Nephron (organoid): ENCODE data around the gene KCTD17.

Experiments used
- H3K27ac Mint-ChIP-seq, 3 experiments: 2 replicates each; pipeline ENCODE4 v1.8.0; 2020; ENCODE audit warnings: mixed read lengths in 3 of 3, mild to moderate bottlenecking in 2 of 3, moderate library complexity in 1 of 3
- H3K27me3 Mint-ChIP-seq: 2 replicates; pipeline ENCODE4 v1.8.0; 2021; ENCODE audit warnings: low read depth, mild to moderate bottlenecking, moderate library complexity, mixed read lengths
- H3K36me3 Mint-ChIP-seq: 2 replicates; pipeline ENCODE4 v1.8.0; 2020; ENCODE audit warnings: low read depth, mixed read lengths
- H3K4me1 Mint-ChIP-seq: 2 replicates; pipeline ENCODE4 v1.8.0; 2020; ENCODE audit warnings: mixed read lengths
- H3K4me3 Mint-ChIP-seq, 3 experiments: 2 replicates each; pipeline ENCODE4 v1.8.0; 2020; ENCODE audit warnings: mild to moderate bottlenecking in 3 of 3, mixed read lengths in 3 of 3, moderate library complexity in 2 of 3
- H3K9me3 Mint-ChIP-seq: 2 replicates; pipeline ENCODE4 v1.8.0; 2020; ENCODE audit warnings: mixed read lengths
- CTCF ChIP-seq, 3 experiments: fragments of 200-600 bp; sonication (generic); IDR thresholded peaks; one replicate each; pipeline ENCODE4 v1.5.0; 2021; ENCODE audit warnings: antibody characterized with exemption in 3 of 3; ENCODE audit not compliant: unreplicated experiment in 3 of 3

Gene KCTD17

GRCh38 chr22:37053310-37054055 lies 1.9 kb downstream of the KCTD17 start:
- peaks cover 11% of the 10 kb centered on the region for H3K36me3 Mint-ChIP-seq
- peak overlapping the region; percentile 81 to 90 (median 86) for H3K4me3 Mint-ChIP-seq
- H3K4me1 Mint-ChIP-seq = peaks cover 36% of the 10 kb centered on the region
- TF ChIP-seq CTCF (IDR thresholded peaks at IDR 0.05; ENCODE audit: unreplicated experiment in 3 of 3) = no peak
- no peak overlapping the region for H3K27ac Mint-ChIP-seq
- H3K9me3 Mint-ChIP-seq = no peaks in the 10 kb centered on the region
- peaks cover 4% of the 10 kb centered on the region for H3K27me3 Mint-ChIP-seq

GRCh38 chr22:37054056-37054395 lies 2.5 kb downstream of the KCTD17 start:
- Mint-ChIP-seq H3K9me3 (no peaks in the 10 kb centered on the region), H3K4me3 (peak overlapping the region; percentile 55 to 90 (median 72)), H3K27me3 (peaks cover 3% of the 10 kb centered on the region), H3K27ac (no peak overlapping the region), H3K36me3 (peaks cover 11% of the 10 kb centered on the region), H3K4me1 (peaks cover 36% of the 10 kb centered on the region)
- TF ChIP-seq CTCF (IDR thresholded peaks at IDR 0.05; ENCODE audit: unreplicated experiment in 3 of 3) = no peak

GRCh38 chr22:37054600-37055365 lies 3.2 kb downstream of the KCTD17 start:
- TF ChIP-seq CTCF (IDR thresholded peaks at IDR 0.05; ENCODE audit: unreplicated experiment in 3 of 3) = no peak
- H3K9me3 Mint-ChIP-seq = no peaks in the 10 kb centered on the region
- H3K27me3 Mint-ChIP-seq = no peaks in the 10 kb centered on the region
- no peak overlapping the region for H3K27ac Mint-ChIP-seq
- H3K36me3 Mint-ChIP-seq = peaks cover 11% of the 10 kb centered on the region
- peaks cover 36% of the 10 kb centered on the region for H3K4me1 Mint-ChIP-seq
- peak overlapping the region in 2 of 3 experiments; percentile 40 for H3K4me3 Mint-ChIP-seq

GRCh38 chr22:37056246-37056645 lies 4.7 kb downstream of the KCTD17 start:
- TF ChIP-seq CTCF (IDR thresholded peaks at IDR 0.05; ENCODE audit: unreplicated experiment in 3 of 3) = no peak
- peaks cover 11% of the 10 kb centered on the region for H3K36me3 Mint-ChIP-seq
- H3K9me3 Mint-ChIP-seq = no peaks in the 10 kb centered on the region
- H3K4me3 Mint-ChIP-seq = no peak overlapping the region
- H3K4me1 Mint-ChIP-seq = peaks cover 36% of the 10 kb centered on the region
- no peak overlapping the region for H3K27ac Mint-ChIP-seq
- no peaks in the 10 kb centered on the region for H3K27me3 Mint-ChIP-seq

GRCh38 chr22:37057226-37057625 lies 5.7 kb downstream of the KCTD17 start:
- TF ChIP-seq CTCF (IDR thresholded peaks at IDR 0.05; ENCODE audit: unreplicated experiment in 3 of 3) = no peak
- H3K27ac Mint-ChIP-seq = no peak overlapping the region
- H3K27me3 Mint-ChIP-seq = no peaks in the 10 kb centered on the region
- no peaks in the 10 kb centered on the region for H3K9me3 Mint-ChIP-seq
- peaks cover 11% of the 10 kb centered on the region for H3K36me3 Mint-ChIP-seq
- H3K4me3 Mint-ChIP-seq = no peak overlapping the region
- H3K4me1 Mint-ChIP-seq = peaks cover 34% of the 10 kb centered on the region
